ENCODE measurements around the gene IL34. TPM values are rescaled to one million over a fixed set of nuclear protein-coding genes. Genes with fewer than 3 reads are reported as not detected.
A peak's percentile ranks its signal among the peaks of the same experiment; 100 is the strongest.

The IL34 gene
- total and polyA plus RNA-seq, 2 of the 13 experiments (the other 11 are each of a cell fraction or from before 2014, with no cell fraction given) = 1.2 to 1.3 TPM

- peak; percentile 77; the same call in 1 of the 2 replicates for TF ChIP-seq ZNF691 (CRISPR knock-in tag; IDR thresholded peaks at IDR 0.05; ENCODE audit: borderline replicate concordance, low read depth)
- TF ChIP-seq NRL (CRISPR knock-in tag; IDR thresholded peaks at IDR 0.05; ENCODE audit: borderline replicate concordance) = peak; percentile 92
- peak; percentile 98 for TF ChIP-seq ZNF567 (CRISPR knock-in tag; IDR thresholded peaks at IDR 0.05; ENCODE audit: borderline replicate concordance)
- peak; percentile 86; the same call in 1 of the 2 replicates for TF ChIP-seq ZFP90 (CRISPR knock-in tag; IDR thresholded peaks at IDR 0.05; ENCODE audit: borderline replicate concordance)
- peak; percentile 85 for TF ChIP-seq ZNF501 (CRISPR knock-in tag; IDR thresholded peaks at IDR 0.05)
- peak; percentile 50; the same call in 1 of the 2 replicates for TF ChIP-seq ZNF317 (CRISPR knock-in tag; IDR thresholded peaks at IDR 0.05)
- no peak for TF ChIP-seq ZNF282 (IDR thresholded peaks at IDR 0.05; ENCODE audit: partially characterized antibody)
- peak; percentile 81 for TF ChIP-seq CBX5 (CRISPR knock-in tag; IDR thresholded peaks at IDR 0.05; ENCODE audit: borderline replicate concordance)
- 0 out of 2 replicates have a peak, but pooled peaks have one; percentile 22 for TF ChIP-seq TMF1 (CRISPR knock-in tag; IDR thresholded peaks at IDR 0.05; ENCODE audit: low read depth)
- 0 out of 2 replicates have a peak, but pooled peaks have one; percentile 19 for TF ChIP-seq HOXA5 (CRISPR knock-in tag; IDR thresholded peaks at IDR 0.05)
- TF ChIP-seq IKZF1 (IDR thresholded peaks at IDR 0.05) = 0 out of 2 replicates have a peak, but pooled peaks have one; percentile 17
- no peak for TF ChIP-seq SOX6 (IDR thresholded peaks at IDR 0.05)
- peak; percentile 59 for TF ChIP-seq SOX6 (CRISPR knock-in tag; IDR thresholded peaks at IDR 0.05)
- no peak for TF ChIP-seq U2AF1 (optimal IDR thresholded peaks at IDR 0.05; ENCODE audit: low read depth, low read length)
- TF ChIP-seq ATF4 (CRISPR knock-in tag; IDR thresholded peaks at IDR 0.05) = no peak
- TF ChIP-seq E2F5 (CRISPR knock-in tag; conservative IDR thresholded peaks at IDR 0.05) = no peak
- TF ChIP-seq HOXA3 (CRISPR knock-in tag; IDR thresholded peaks at IDR 0.05) = peak; percentile 61; the same call in 1 of the 2 replicates
- no peak for TF ChIP-seq HDAC6 (IDR thresholded peaks at IDR 0.05; ENCODE audit: low read depth, low read length)
- TF ChIP-seq ATF2 (CRISPR knock-in tag; IDR thresholded peaks at IDR 0.05) = no peak
- TF ChIP-seq HNRNPUL1 (IDR thresholded peaks at IDR 0.05; ENCODE audit: low read depth, low read length) = no peak
- TF ChIP-seq ZBTB46 (CRISPR knock-in tag; IDR thresholded peaks at IDR 0.05; ENCODE audit: borderline replicate concordance) = no peak
- peak; percentile 60; the same call in 1 of the 2 replicates for TF ChIP-seq HES4 (CRISPR knock-in tag; IDR thresholded peaks at IDR 0.05; ENCODE audit: borderline replicate concordance)
- TF ChIP-seq YEATS4 (CRISPR knock-in tag; IDR thresholded peaks at IDR 0.05; ENCODE audit: borderline replicate concordance) = peak; percentile 78; the same call in 1 of the 2 replicates
- peak; percentile 59; the same call in 1 of the 2 replicates for TF ChIP-seq ZNF749 (CRISPR knock-in tag; IDR thresholded peaks at IDR 0.05; ENCODE audit: borderline replicate concordance)
- TF ChIP-seq SATB2 (CRISPR knock-in tag; IDR thresholded peaks at IDR 0.05) = no peak
Measured at GRCh38 chr16:70656712-70657263, 10.4 kb downstream of the IL34 start (continued).
